ENCODE data around the gene NKD2.

Gene NKD2

GRCh38 chr5:1010641-1011046 is 2.0 kb downstream of the NKD2 start:
- TF ChIP-seq CTCF (IDR thresholded peaks at IDR 0.05; ENCODE audit: low read depth, low read length) = no peak
- H3K4me3 ChIP-seq (ENCODE audit: low read depth, low read length) = no peak overlapping the region

- H3K4me3 ChIP-seq (ENCODE audit: low read depth, low read length) = no peak overlapping the region
- TF ChIP-seq CTCF (IDR thresholded peaks at IDR 0.05; ENCODE audit: low read depth, low read length) = no peak
Measured at GRCh38 chr5:1011226-1011631, 2.6 kb downstream of the NKD2 start.

- no peak overlapping the region for H3K4me3 ChIP-seq (ENCODE audit: low read depth, low read length)
- no peak for TF ChIP-seq CTCF (IDR thresholded peaks at IDR 0.05; ENCODE audit: low read depth, low read length)
Measured at GRCh38 chr5:1011741-1012312, 3.2 kb downstream of the NKD2 start.

GRCh38 chr5:1012313-1012841 is 3.8 kb downstream of the NKD2 start:
- no peak for TF ChIP-seq CTCF (IDR thresholded peaks at IDR 0.05; ENCODE audit: low read depth, low read length)
- H3K4me3 ChIP-seq (ENCODE audit: low read depth, low read length) = no peak overlapping the region

GRCh38 chr5:1012900-1013237 is 4.3 kb downstream of the NKD2 start:
- H3K4me3 ChIP-seq (ENCODE audit: low read depth, low read length) = no peak overlapping the region
- TF ChIP-seq CTCF (IDR thresholded peaks at IDR 0.05; ENCODE audit: low read depth, low read length) = no peak

GRCh38 chr5:1013238-1013947 is 4.8 kb downstream of the NKD2 start:
- H3K4me3 ChIP-seq (ENCODE audit: low read depth, low read length) = no peak overlapping the region
- no peak for TF ChIP-seq CTCF (IDR thresholded peaks at IDR 0.05; ENCODE audit: low read depth, low read length)

GRCh38 chr5:1013948-1014301 is 5.3 kb downstream of the NKD2 start:
- TF ChIP-seq CTCF (IDR thresholded peaks at IDR 0.05; ENCODE audit: low read depth, low read length) = no peak
- H3K4me3 ChIP-seq (ENCODE audit: low read depth, low read length) = no peak overlapping the region
